Liver (tissue), 9 donors: ENCODE data around the gene TRIM75. TPM values are rescaled to one million over a fixed set of nuclear protein-coding genes. Genes with fewer than 3 reads are reported as not detected.
A peak's percentile ranks its signal among the peaks of the same experiment; 100 is the strongest.

ENCODE experiments used
- DNase-seq: peaks from one replicate; pipeline ENCODE4 v3.0.0-alpha.2; 2017; ENCODE audit warnings: low spot score
- H3K27ac ChIP-seq, 2 donors: one replicate each; pipeline ENCODE4 v1.7.0; 2013; ENCODE audit warnings: inconsistent platforms in 2 of 2, low read length in 2 of 2, control low read depth in 1 of 2, low read depth in 1 of 2, mild to moderate bottlenecking in 1 of 2
- H3K27me3 ChIP-seq, 4 donors: one replicate each; pipeline versions ENCODE4 v1.6.1 to v1.7.0; 2013; ENCODE audit warnings: low read length in 3 of 4, inconsistent platforms in 1 of 4, mild to moderate bottlenecking in 1 of 4, moderate library complexity in 1 of 4; ENCODE audit not compliant: control insufficient read depth in 4 of 4, insufficient read depth in 4 of 4
- H3K36me3 ChIP-seq, 4 donors: one replicate each; pipeline versions ENCODE4 v1.6.1 to v1.7.0; 2013; ENCODE audit warnings: low read length in 3 of 4, mild to moderate bottlenecking in 3 of 4, low read depth in 1 of 4, moderate library complexity in 1 of 4; ENCODE audit not compliant: control insufficient read depth in 4 of 4, insufficient read depth in 3 of 4
- H3K4me1 ChIP-seq, 4 donors: one replicate each; pipeline versions ENCODE4 v1.6.1 to v1.7.0; 2013; ENCODE audit warnings: low read length in 3 of 4, mild to moderate bottlenecking in 3 of 4, moderate library complexity in 1 of 4; ENCODE audit not compliant: control insufficient read depth in 4 of 4, insufficient read depth in 4 of 4
- H3K4me3 ChIP-seq, 3 donors: one replicate each; pipeline versions ENCODE4 v1.6.1 to v1.7.0; 2013; ENCODE audit warnings: low read length in 3 of 3, control low read depth in 1 of 3, low read depth in 1 of 3, mild to moderate bottlenecking in 1 of 3
- H3K9ac ChIP-seq, 2 donors: one replicate each; pipeline ENCODE4 v1.7.0; 2013; ENCODE audit warnings: low read length in 2 of 2, mild to moderate bottlenecking in 2 of 2, moderate library complexity in 2 of 2, control low read depth in 1 of 2, low read depth in 1 of 2
- H3K9me3 ChIP-seq, 4 donors: one replicate each; pipeline versions ENCODE4 v1.6.1 to v1.7.0; 2013; ENCODE audit warnings: low read length in 3 of 4; ENCODE audit not compliant: control insufficient read depth in 4 of 4
- GABPA ChIP-seq, 2 donors: IDR thresholded peaks in 1 of 2; conservative IDR thresholded peaks in 1 of 2; 2 replicates each; pipeline ENCODE4 v1.6.1; 2016; ENCODE audit warnings: antibody characterized with exemption in 2 of 2, mild to moderate bottlenecking in 1 of 2, moderate library complexity in 1 of 2
- HNF4A ChIP-seq, 2 donors: conservative IDR thresholded peaks; 2 replicates each; pipeline ENCODE4 v1.6.1; 2016; ENCODE audit warnings: antibody characterized with exemption in 2 of 2, mild to moderate bottlenecking in 2 of 2
- HNF4G ChIP-seq: IDR thresholded peaks from 2 replicates; pipeline ENCODE4 v1.6.1; 2016; ENCODE audit warnings: antibody characterized with exemption
- JUND ChIP-seq, 2 donors: IDR thresholded peaks; 2 replicates each; pipeline ENCODE4 v1.6.1; 2016; ENCODE audit warnings: antibody characterized with exemption in 2 of 2
- RAD21 ChIP-seq, 2 donors: IDR thresholded peaks; 2 replicates each; pipeline ENCODE4 v1.6.1; 2016; ENCODE audit warnings: antibody characterized with exemption in 2 of 2, mild to moderate bottlenecking in 2 of 2
- SP1 ChIP-seq: IDR thresholded peaks from 2 replicates; pipeline ENCODE4 v1.6.1; 2018; ENCODE audit warnings: antibody characterized with exemption, mild to moderate bottlenecking
- TAF1 ChIP-seq: conservative IDR thresholded peaks from 2 replicates; pipeline ENCODE4 v1.6.1; 2016; ENCODE audit warnings: antibody characterized with exemption, mild to moderate bottlenecking
- WGBS: extraction: QIAGEN DNeasy Blood & Tissue Kit; methylation state at CpG from one replicate; pipeline ENCODE4 v1.1.7; 2013; 5-methylcytosine and 5-hydroxymethylcytosine counted together
- polyA plus RNA-seq, 2 donors: library from polyadenylated mRNA; stranded (reverse) in 1 of 2; unstranded in 1 of 2; fragments of 200-250 nt in 1 of 2; fragments of >200 nt in 1 of 2; fragmentation: Nextera tagmentation in 1 of 2; extraction: Ambion mirVana in 1 of 2; gene quantifications; one replicate each; pipeline versions ENCODE4 v1.2.1 to v1.2.3, GENCODE V29; 2013 to 2015
- total RNA-seq, 2 donors: library from RNA; depleted of rRNA; stranded (reverse); fragments of >200 nt; gene quantifications; one replicate each; pipeline ENCODE4 v1.2.3, GENCODE V29; 2014
- TF ChIP-seq, protein P1 (sequence below): fragments of 150-350 bp; IDR thresholded peaks from 2 replicates; pipeline ENCODE4 v1.5.1; 2017; ENCODE audit warnings: improper control_type of control experiment, low read depth, low read length; ENCODE audit not compliant: missing input control
- donor health status: healthy.
- donor health status: healthy.
- donor health status: healthy.
- donor health status: healthy.
- donor health status: healthy.

Gene TRIM75
- total and polyA plus RNA-seq, 4 donors = not detected

- Histone ChIP-seq H3K9me3 (no peaks in the 10 kb centered on the region), H3K27ac (no peak overlapping the region), H3K4me3 (no peak overlapping the region), H3K9ac (no peak overlapping the region), H3K4me1 (peaks cover 0 to 4% (median 0%) of the 10 kb centered on the region in 4 donors), H3K27me3 (no peaks in the 10 kb centered on the region), H3K36me3 (no peaks in the 10 kb centered on the region)
- no peak for DNase-seq
- TF ChIP-seq HNF4A (conservative IDR thresholded peaks at IDR 0.05) (no peak), JUND (IDR thresholded peaks at IDR 0.05) (no peak), SP1 (no peak), HNF4G (no peak), RAD21 (IDR thresholded peaks at IDR 0.05) (no peak)
- 88% methylated on average over 9 of the region's 9 CpGs for WGBS
These were observed 47.2 kb upstream of the TRIM75 start for GRCh38 chr4:165006456-165006855.

- Histone ChIP-seq H3K4me1 (peaks cover 0 to 4% (median 0%) of the 10 kb centered on the region in 4 donors), H3K4me3 (no peak overlapping the region), H3K9me3 (no peaks in the 10 kb centered on the region), H3K36me3 (no peaks in the 10 kb centered on the region), H3K27ac (no peak overlapping the region), H3K9ac (no peak overlapping the region), H3K27me3 (no peaks in the 10 kb centered on the region)
- 53% methylated on average over 5 of the region's 5 CpGs for WGBS
- no peak for DNase-seq
- TF ChIP-seq GABPA (IDR thresholded peaks at IDR 0.05 in 1 of 2, conservative IDR thresholded peaks at IDR 0.05 in 1 of 2) (no peak), HNF4A (conservative IDR thresholded peaks at IDR 0.05) (peak; percentile 53 to 89)
- TF ChIP-seq, protein P1, sequence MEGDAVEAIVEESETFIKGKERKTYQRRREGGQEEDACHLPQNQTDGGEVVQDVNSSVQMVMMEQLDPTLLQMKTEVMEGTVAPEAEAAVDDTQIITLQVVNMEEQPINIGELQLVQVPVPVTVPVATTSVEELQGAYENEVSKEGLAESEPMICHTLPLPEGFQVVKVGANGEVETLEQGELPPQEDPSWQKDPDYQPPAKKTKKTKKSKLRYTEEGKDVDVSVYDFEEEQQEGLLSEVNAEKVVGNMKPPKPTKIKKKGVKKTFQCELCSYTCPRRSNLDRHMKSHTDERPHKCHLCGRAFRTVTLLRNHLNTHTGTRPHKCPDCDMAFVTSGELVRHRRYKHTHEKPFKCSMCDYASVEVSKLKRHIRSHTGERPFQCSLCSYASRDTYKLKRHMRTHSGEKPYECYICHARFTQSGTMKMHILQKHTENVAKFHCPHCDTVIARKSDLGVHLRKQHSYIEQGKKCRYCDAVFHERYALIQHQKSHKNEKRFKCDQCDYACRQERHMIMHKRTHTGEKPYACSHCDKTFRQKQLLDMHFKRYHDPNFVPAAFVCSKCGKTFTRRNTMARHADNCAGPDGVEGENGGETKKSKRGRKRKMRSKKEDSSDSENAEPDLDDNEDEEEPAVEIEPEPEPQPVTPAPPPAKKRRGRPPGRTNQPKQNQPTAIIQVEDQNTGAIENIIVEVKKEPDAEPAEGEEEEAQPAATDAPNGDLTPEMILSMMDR = no peak
These were observed 46.8 kb upstream of the TRIM75 start for GRCh38 chr4:165006886-165007285.

GRCh38 chr4:165009493-165010227, 44.0 kb upstream of the TRIM75 start:
- 82% methylated on average over 5 of the region's 5 CpGs for WGBS
- H3K27ac ChIP-seq = no peak overlapping the region
- H3K4me3 ChIP-seq = no peak overlapping the region
- H3K9ac ChIP-seq = no peak overlapping the region
- TF ChIP-seq TAF1 (no peak), JUND (IDR thresholded peaks at IDR 0.05) (no peak), GABPA (IDR thresholded peaks at IDR 0.05 in 1 of 2, conservative IDR thresholded peaks at IDR 0.05 in 1 of 2) (no peak), SP1 (no peak)
- TF ChIP-seq, protein P1 = no peak
- peaks cover 0 to 4% (median 0%) of the 10 kb centered on the region in 4 donors for H3K4me1 ChIP-seq
- no peaks in the 10 kb centered on the region for H3K27me3 ChIP-seq
- no peaks in the 10 kb centered on the region for H3K36me3 ChIP-seq
- no peak for DNase-seq
- H3K9me3 ChIP-seq = no peaks in the 10 kb centered on the region
